MM.1S (cell line): ENCODE measurements around the gene RAPSN.

Experiments
- DNase-seq: peaks from one replicate; pipeline ENCODE4 v3.0.0-alpha.2; 2015
- H2AFZ ChIP-seq: fragments of 300-600 bp; sonication (generic); 2 replicates; pipeline ENCODE4 v1.6.0; 2016; ENCODE audit warnings: antibody characterized with exemption, low read length
- H3F3A ChIP-seq: fragments of 300-600 bp; sonication (generic); 2 replicates; pipeline ENCODE4 v1.6.1; 2016; ENCODE audit warnings: mild to moderate bottlenecking, antibody characterized with exemption, low read length, moderate library complexity, mixed read lengths; ENCODE audit not compliant: insufficient read depth
- H3K27ac ChIP-seq: fragments of 300-600 bp; sonication (generic); 2 replicates; pipeline ENCODE4 v1.5.1; 2016; ENCODE audit warnings: mild to moderate bottlenecking, low read length
- H3K27me3 ChIP-seq: fragments of 300-600 bp; sonication (generic); replicated peaks from 2 replicates; pipeline ENCODE4 v1.6.0; 2016; ENCODE audit warnings: low read length; ENCODE audit not compliant: insufficient read depth
- H3K36me3 ChIP-seq: fragments of 300-600 bp; sonication (generic); replicated peaks from 2 replicates; pipeline ENCODE4 v1.6.1; 2016; ENCODE audit warnings: mild to moderate bottlenecking, low read length, mixed read lengths; ENCODE audit not compliant: insufficient read depth
- H3K4me1 ChIP-seq: fragments of 300-600 bp; sonication (generic); 2 replicates; pipeline ENCODE4 v1.6.1; 2016; ENCODE audit warnings: low read length, mixed read lengths
- H3K4me2 ChIP-seq: fragments of 300-600 bp; sonication (generic); 2 replicates; pipeline ENCODE4 v1.6.0; 2016; ENCODE audit warnings: low read depth, low read length
- H3K4me3 ChIP-seq: fragments of 300-600 bp; sonication (generic); 2 replicates; pipeline ENCODE4 v1.5.1; 2016; ENCODE audit warnings: low read length, mixed read lengths
- H3K79me2 ChIP-seq: fragments of 300-600 bp; sonication (generic); 2 replicates; pipeline ENCODE4 v1.6.1; 2016; ENCODE audit warnings: mixed run types, low read length, mixed read lengths
- H3K9ac ChIP-seq: fragments of 300-600 bp; sonication (generic); 2 replicates; pipeline ENCODE4 v1.6.1; 2016; ENCODE audit warnings: low read length, mixed read lengths
- H3K9me2 ChIP-seq: fragments of 300-600 bp; sonication (generic); replicated peaks from 2 replicates; pipeline ENCODE4 v1.6.1; 2016; ENCODE audit warnings: mild to moderate bottlenecking, low read length, mixed read lengths; ENCODE audit not compliant: insufficient read depth
- H3K9me3 ChIP-seq: fragments of 300-600 bp; sonication (generic); replicated peaks from 2 replicates; pipeline ENCODE4 v1.6.1; 2016; ENCODE audit warnings: mild to moderate bottlenecking, low read length, mixed read lengths; ENCODE audit not compliant: insufficient read depth
- H4K20me1 ChIP-seq: fragments of 300-600 bp; sonication (generic); 2 replicates; pipeline ENCODE4 v1.6.1; 2016; ENCODE audit warnings: mild to moderate bottlenecking, low read length, moderate library complexity, mixed read lengths; ENCODE audit not compliant: insufficient read depth
- CTCF ChIP-seq: fragments of 300-600 bp; sonication (generic); IDR thresholded peaks from 2 replicates; pipeline ENCODE4 v1.5.1; 2016; ENCODE audit warnings: antibody characterized with exemption, low read length, mixed read lengths
- EZH2 ChIP-seq: fragments of 300-600 bp; sonication (generic); optimal IDR thresholded peaks from 2 replicates; pipeline ENCODE3; 2017; ENCODE audit warnings: low read depth, mild to moderate bottlenecking, antibody characterized with exemption, low read length, mixed read lengths
- EZH2phosphoT487 ChIP-seq: fragments of 300-600 bp; sonication (generic); IDR thresholded peaks from 2 replicates; pipeline ENCODE4 v1.6.1; 2018; ENCODE audit warnings: antibody characterized with exemption, low read length

The RAPSN gene

GRCh38 chr11:47389577-47390421, 59.1 kb downstream of the RAPSN start:
- H3K27me3 ChIP-seq = no peaks in the 10 kb centered on the region
- no peaks in the 10 kb centered on the region for H4K20me1 ChIP-seq
- H2AFZ ChIP-seq = no peak overlapping the region
- H3K27ac ChIP-seq = no peak overlapping the region
- no peaks in the 10 kb centered on the region for H3K9me2 ChIP-seq
- no peaks in the 10 kb centered on the region for H3K36me3 ChIP-seq
- H3K79me2 ChIP-seq = no peaks in the 10 kb centered on the region
- peaks cover 24% of the 10 kb centered on the region for H3K4me1 ChIP-seq
- DNase-seq = no peak
- no peaks in the 10 kb centered on the region for H3K9me3 ChIP-seq
- H3F3A ChIP-seq = no peaks in the 10 kb centered on the region
- TF ChIP-seq CTCF (no peak), EZH2 (no peak), EZH2phosphoT487 (no peak)
- H3K9ac ChIP-seq = no peak overlapping the region
- H3K4me3 ChIP-seq = no peak overlapping the region
- no peak overlapping the region for H3K4me2 ChIP-seq

GRCh38 chr11:47388697-47389576, 60.0 kb downstream of the RAPSN start:
- H3K9me3 ChIP-seq = no peaks in the 10 kb centered on the region
- no peaks in the 10 kb centered on the region for H4K20me1 ChIP-seq
- H3K9ac ChIP-seq = no peak overlapping the region
- no peaks in the 10 kb centered on the region for H3K27me3 ChIP-seq
- peaks cover 16% of the 10 kb centered on the region for H3K4me1 ChIP-seq
- no peak overlapping the region for H3K4me2 ChIP-seq
- H3F3A ChIP-seq = no peaks in the 10 kb centered on the region
- H3K79me2 ChIP-seq = no peaks in the 10 kb centered on the region
- no peak for DNase-seq
- no peak overlapping the region for H3K4me3 ChIP-seq
- H3K36me3 ChIP-seq = no peaks in the 10 kb centered on the region
- H3K27ac ChIP-seq = no peak overlapping the region
- no peak overlapping the region for H2AFZ ChIP-seq
- H3K9me2 ChIP-seq = no peaks in the 10 kb centered on the region
- TF ChIP-seq CTCF (no peak), EZH2 (no peak), EZH2phosphoT487 (no peak)

- no peaks in the 10 kb centered on the region for H4K20me1 ChIP-seq
- TF ChIP-seq EZH2phosphoT487 = no peak
- no peak for TF ChIP-seq CTCF
- no peak for TF ChIP-seq EZH2
- no peak overlapping the region for H3K4me3 ChIP-seq
- H3K9me2 ChIP-seq = no peaks in the 10 kb centered on the region
- no peaks in the 10 kb centered on the region for H3K36me3 ChIP-seq
- H3K9me3 ChIP-seq = no peaks in the 10 kb centered on the region
- H3K4me2 ChIP-seq = no peak overlapping the region
- no peaks in the 10 kb centered on the region for H3K79me2 ChIP-seq
- H3K9ac ChIP-seq = no peak overlapping the region
- no peak for DNase-seq
- no peaks in the 10 kb centered on the region for H3K27me3 ChIP-seq
- H2AFZ ChIP-seq = no peak overlapping the region
- peaks cover 8% of the 10 kb centered on the region for H3K4me1 ChIP-seq
- no peak overlapping the region for H3K27ac ChIP-seq
- H3F3A ChIP-seq = no peaks in the 10 kb centered on the region
Measured at GRCh38 chr11:47387944-47388696, 60.8 kb downstream of the RAPSN start.
